PC-3 (cell line): Measurements from ENCODE around the gene EOLA1. TPM values are rescaled to one million over a fixed set of nuclear protein-coding genes. Genes with fewer than 3 reads are reported as not detected.

Experiments used
- ATAC-seq: fragments of 200-7000 bp; cut with Tn5 transposase; 2 replicates; pipeline ENCODE4 v1.9.1; 2020; ENCODE audit warnings: mild to moderate bottlenecking, moderate library complexity
- BruUV-seq: library from RNA; stranded (reverse); fragments of 400-500 nt; replicated peaks from 2 replicates; lab custom pipeline; 2021; lab: Mats Ljungman, UMichigan
- CTCF ChIA-PET: fragments of 300-600 bp; sonication (Branson Sonifier 250); formaldehyde crosslinking; loops from one replicate; lab custom pipeline; 2022; ENCODE audit warnings: antibody characterized with exemption; lab: Charles Lee
- POLR2A ChIA-PET: fragments of 300-600 bp; sonication (Branson Sonifier 250); formaldehyde crosslinking; loops from one replicate; lab custom pipeline; 2022; ENCODE audit warnings: antibody characterized with exemption; ENCODE audit not compliant: unreplicated experiment; lab: Charles Lee
- DNase-seq: peaks from one replicate; pipeline ENCODE4 v3.0.0-alpha.2; 2015
- H2AFZ ChIP-seq: fragments of 300-600 bp; sonication (generic); 2 replicates; pipeline ENCODE4 v1.6.0; 2016; ENCODE audit warnings: antibody characterized with exemption, low read length
- H3F3A ChIP-seq: fragments of 300-600 bp; sonication (generic); one replicate; pipeline ENCODE4 v1.6.0; 2017; ENCODE audit warnings: antibody characterized with exemption, low read length, control low read depth, mild to moderate bottlenecking; ENCODE audit not compliant: unreplicated experiment
- H3K27ac ChIP-seq: fragments of 300-600 bp; sonication (generic); 2 replicates; pipeline ENCODE4 v1.5.1; 2016; ENCODE audit warnings: mild to moderate bottlenecking, low read length
- H3K27me3 ChIP-seq: fragments of 300-600 bp; sonication (generic); 2 replicates; pipeline ENCODE4 v1.6.1; 2016; ENCODE audit warnings: low read length, mixed read lengths
- H3K36me3 ChIP-seq: fragments of 300-600 bp; sonication (generic); 2 replicates; pipeline ENCODE4 v1.6.1; 2016; ENCODE audit warnings: low read depth, mixed run types, low read length, mixed read lengths
- H3K4me1 ChIP-seq: fragments of 300-600 bp; sonication (generic); 2 replicates; pipeline ENCODE4 v1.5.1; 2016; ENCODE audit warnings: low read length; ENCODE audit not compliant: insufficient read depth
- H3K4me2 ChIP-seq: fragments of 300-600 bp; sonication (generic); 2 replicates; pipeline ENCODE4 v1.6.0; 2016; ENCODE audit warnings: low read length
- H3K4me3 ChIP-seq: fragments of 300-600 bp; sonication (generic); 2 replicates; pipeline ENCODE4 v1.5.1; 2016; ENCODE audit warnings: mild to moderate bottlenecking, low read length, mixed read lengths
- H3K79me2 ChIP-seq: fragments of 300-600 bp; sonication (generic); 2 replicates; pipeline ENCODE4 v1.6.1; 2017; ENCODE audit warnings: low read length, mixed read lengths
- H3K9ac ChIP-seq: fragments of 300-600 bp; sonication (generic); 2 replicates; pipeline ENCODE4 v1.6.0; 2016; ENCODE audit warnings: mild to moderate bottlenecking, low read length
- H3K9me2 ChIP-seq: fragments of 300-600 bp; sonication (generic); replicated peaks from 2 replicates; pipeline ENCODE4 v1.6.1; 2016; ENCODE audit warnings: mixed run types, low read length, mixed read lengths
- H3K9me3 ChIP-seq: fragments of 300-600 bp; sonication (generic); 2 replicates; pipeline ENCODE4 v1.6.1; 2016; ENCODE audit warnings: low read length, mixed read lengths
- H4K20me1 ChIP-seq: fragments of 300-600 bp; sonication (generic); 2 replicates; pipeline ENCODE4 v1.6.1; 2016; ENCODE audit warnings: low read length, mixed read lengths
- EZH2 ChIP-seq: fragments of 300-600 bp; sonication (generic); IDR thresholded peaks from one replicate; pipeline ENCODE4 v1.6.1; 2017; ENCODE audit warnings: antibody characterized with exemption, mild to moderate bottlenecking, low read length; ENCODE audit not compliant: unreplicated experiment
- EZH2phosphoT487 ChIP-seq: fragments of 300-600 bp; sonication (generic); IDR thresholded peaks from 2 replicates; pipeline ENCODE4 v1.6.1; 2018; ENCODE audit warnings: mild to moderate bottlenecking, antibody characterized with exemption, low read length, borderline replicate concordance
- intact Hi-C: fragments of 100-400 bp; cut with micrococcal nuclease; formaldehyde crosslinking; loops from 2 replicates; pipeline ENCODE4 v1.9.0; 2023
- total RNA-seq: library from RNA; depleted of rRNA; stranded (reverse); fragments of >200 nt; gene quantifications from 2 replicates; pipeline ENCODE4 v1.2.3, GENCODE V29; 2014
- TF ChIP-seq, protein P1 (sequence below): fragments of 300-600 bp; sonication (generic); conservative IDR thresholded peaks from 2 replicates; pipeline ENCODE4 v1.5.1; 2017; ENCODE audit warnings: antibody characterized with exemption, low read depth, mild to moderate bottlenecking, low read length

Gene EOLA1
- total RNA-seq, 1 experiment from 2014 or later: 21.7 TPM

GRCh38 chrX:149563359-149563758 lies 22.5 kb downstream of the EOLA1 start:
- Histone ChIP-seq H3K4me2 (no peak overlapping the region), H3K27ac (no peak overlapping the region), H2AFZ (no peak overlapping the region), H3K9ac (no peak overlapping the region), H3K4me1 (no peaks in the 10 kb centered on the region), H4K20me1 (no peaks in the 10 kb centered on the region), H3K36me3 (no peaks in the 10 kb centered on the region), H3K79me2 (no peaks in the 10 kb centered on the region), H3F3A (no peaks in the 10 kb centered on the region), H3K4me3 (no peak overlapping the region), H3K9me3 (no peaks in the 10 kb centered on the region), H3K27me3 (no peaks in the 10 kb centered on the region), H3K9me2 (no peaks in the 10 kb centered on the region)
- POLR2A ChIA-PET: no interaction called here
- no peak for TF ChIP-seq EZH2
- TF ChIP-seq, protein P1, sequence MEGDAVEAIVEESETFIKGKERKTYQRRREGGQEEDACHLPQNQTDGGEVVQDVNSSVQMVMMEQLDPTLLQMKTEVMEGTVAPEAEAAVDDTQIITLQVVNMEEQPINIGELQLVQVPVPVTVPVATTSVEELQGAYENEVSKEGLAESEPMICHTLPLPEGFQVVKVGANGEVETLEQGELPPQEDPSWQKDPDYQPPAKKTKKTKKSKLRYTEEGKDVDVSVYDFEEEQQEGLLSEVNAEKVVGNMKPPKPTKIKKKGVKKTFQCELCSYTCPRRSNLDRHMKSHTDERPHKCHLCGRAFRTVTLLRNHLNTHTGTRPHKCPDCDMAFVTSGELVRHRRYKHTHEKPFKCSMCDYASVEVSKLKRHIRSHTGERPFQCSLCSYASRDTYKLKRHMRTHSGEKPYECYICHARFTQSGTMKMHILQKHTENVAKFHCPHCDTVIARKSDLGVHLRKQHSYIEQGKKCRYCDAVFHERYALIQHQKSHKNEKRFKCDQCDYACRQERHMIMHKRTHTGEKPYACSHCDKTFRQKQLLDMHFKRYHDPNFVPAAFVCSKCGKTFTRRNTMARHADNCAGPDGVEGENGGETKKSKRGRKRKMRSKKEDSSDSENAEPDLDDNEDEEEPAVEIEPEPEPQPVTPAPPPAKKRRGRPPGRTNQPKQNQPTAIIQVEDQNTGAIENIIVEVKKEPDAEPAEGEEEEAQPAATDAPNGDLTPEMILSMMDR: no peak
- TF ChIP-seq EZH2phosphoT487: no peak
- ATAC-seq (no peak), DNase-seq (no peak)
- intact Hi-C loops: no loop called here
- CTCF ChIA-PET: no interaction called here
- BruUV-seq: no TSS peak

DNA sequence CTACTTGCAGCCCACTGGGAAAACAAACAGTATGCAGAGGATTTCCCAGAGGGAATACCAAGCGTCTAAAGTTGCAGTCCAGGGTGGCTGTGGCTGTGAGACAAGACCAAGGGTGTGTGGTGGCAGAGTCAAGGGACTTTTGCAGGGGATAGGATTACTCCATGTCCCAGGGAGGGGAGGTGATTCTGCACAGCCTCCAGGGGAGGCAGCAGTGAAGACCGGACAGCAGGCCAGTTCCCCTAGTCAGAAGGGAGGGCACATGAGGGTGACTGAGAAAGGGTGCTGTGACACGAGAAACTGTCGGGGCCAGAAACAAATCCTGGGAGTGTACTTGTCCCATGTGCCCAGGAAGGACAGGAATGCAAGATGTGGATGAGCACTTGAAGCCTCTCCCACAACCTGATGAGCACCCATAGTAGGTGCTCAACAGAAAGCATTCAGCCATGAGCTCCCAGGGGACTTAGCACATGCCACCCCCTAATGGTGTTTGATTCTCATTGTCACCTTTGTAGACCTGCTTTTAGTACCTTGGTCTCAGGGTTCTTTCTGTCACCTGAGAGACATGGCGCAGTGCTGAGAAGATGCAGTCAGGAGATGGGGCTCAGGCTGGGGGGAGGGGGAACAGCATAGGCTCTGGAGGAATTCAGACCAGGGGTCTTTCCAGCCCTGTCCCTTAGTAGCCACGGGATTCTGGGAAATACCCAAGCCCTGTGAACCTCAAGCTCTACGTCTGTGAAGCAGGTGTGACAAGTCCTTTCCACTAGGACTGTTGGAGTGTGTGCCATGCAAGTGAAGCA lies 27.0 kb downstream of the EOLA1 start:
- POLR2A ChIA-PET: no interaction called here
- H4K20me1 ChIP-seq: no peaks in the 10 kb centered on the region
- BruUV-seq: no TSS peak
- intact Hi-C loops: no loop called here
- no peaks in the 10 kb centered on the region for H3K9me3 ChIP-seq
- no peak overlapping the region for H2AFZ ChIP-seq
- H3K36me3 ChIP-seq: no peaks in the 10 kb centered on the region
- no peak for ATAC-seq
- H3K4me3 ChIP-seq: no peak overlapping the region
- DNase-seq: peak; percentile 0
- no peak overlapping the region for H3K27ac ChIP-seq
- H3K79me2 ChIP-seq: no peaks in the 10 kb centered on the region
- H3K27me3 ChIP-seq: no peaks in the 10 kb centered on the region
- H3K9ac ChIP-seq: no peak overlapping the region
- no peak overlapping the region for H3K4me2 ChIP-seq
- H3F3A ChIP-seq: no peaks in the 10 kb centered on the region
- H3K4me1 ChIP-seq: no peaks in the 10 kb centered on the region
- TF ChIP-seq EZH2 (no peak), EZH2phosphoT487 (no peak)
- TF ChIP-seq, protein P1: no peak
- CTCF ChIA-PET: no interaction called here
- H3K9me2 ChIP-seq: no peaks in the 10 kb centered on the region

- no TSS peak for BruUV-seq
- intact Hi-C loops: no loop called here
- H3K9me3 ChIP-seq: no peaks in the 10 kb centered on the region
- DNase-seq (peak; percentile 0), ATAC-seq (no peak)
- ChIA-PET POLR2A (no interaction called here), CTCF (no interaction called here)
- H3F3A ChIP-seq: no peaks in the 10 kb centered on the region
- H3K36me3 ChIP-seq: no peaks in the 10 kb centered on the region
- no peak overlapping the region for H3K4me2 ChIP-seq
- H4K20me1 ChIP-seq: no peaks in the 10 kb centered on the region
- H3K79me2 ChIP-seq: no peaks in the 10 kb centered on the region
- TF ChIP-seq EZH2phosphoT487 (no peak), EZH2 (no peak)
- TF ChIP-seq, protein P1: no peak
- no peaks in the 10 kb centered on the region for H3K4me1 ChIP-seq
- no peak overlapping the region for H2AFZ ChIP-seq
- no peak overlapping the region for H3K27ac ChIP-seq
- no peaks in the 10 kb centered on the region for H3K27me3 ChIP-seq
- no peak overlapping the region for H3K9ac ChIP-seq
- no peaks in the 10 kb centered on the region for H3K9me2 ChIP-seq
- no peak overlapping the region for H3K4me3 ChIP-seq
Measured at GRCh38 chrX:149568701-149569296, 28.0 kb downstream of the EOLA1 start.
